A673 (cell line): ENCODE data around the gene TMEM132C.

Experiments used
- CTCF ChIP-seq: fragments of 300-800, 200-600 bp; sonication (generic); conservative IDR thresholded peaks from 2 replicates; pipeline ENCODE4 v1.5.1; 2017; ENCODE audit warnings: low read depth, mild to moderate bottlenecking, antibody characterized with exemption, low read length, moderate library complexity, mixed read lengths
- EZH2 ChIP-seq: fragments of 200-600 bp; sonication (generic); IDR thresholded peaks from 2 replicates; pipeline ENCODE4 v1.6.1; 2017; ENCODE audit warnings: borderline replicate concordance, low read depth, mild to moderate bottlenecking, mixed read lengths, antibody characterized with exemption, low read length; ENCODE audit not compliant: poor library complexity, severe bottlenecking

GRCh38 chr12:128519426-128519825, 252.5 kb downstream of the TMEM132C start:
- TF ChIP-seq CTCF (no peak), EZH2 (no peak)
